ENCODE data around the gene FAM228B. TPM values are rescaled to one million over a fixed set of nuclear protein-coding genes. Genes with fewer than 3 reads are reported as not detected.

The FAM228B gene
- total and polyA plus RNA-seq, 2 donors (not counting 1 experiment from before 2014, with no cell fraction given): 9.8 to 47.2 TPM

- peak overlapping the region in 3 of 5 experiments; percentile 68 to 84 (median 75) for H3K4me3 ChIP-seq (ENCODE audit: control extremely low read depth in 1 of 5, extremely low read depth in 1 of 5, insufficient read depth in 1 of 5, low read depth in 2 of 5, low read length in 4 of 5)
- intact Hi-C loops (cut with micrococcal nuclease): loop anchor here (2.0 kb wide), 1 partner anchor 38 kb away; the partner anchor contains the start of gene WDCP
- H3K27me3 ChIP-seq (replicated peaks in 1 of 4; ENCODE audit: control extremely low read depth in 1 of 4, control insufficient read depth in 3 of 4, insufficient read depth in 4 of 4, low read length in 3 of 4): no peaks in the 10 kb centered on the region
- H2AFZ ChIP-seq (ENCODE audit: insufficient read depth, low read depth, low read length, poor library complexity, severe bottlenecking): peak overlapping the region; percentile 98
- H3K4me1 ChIP-seq (ENCODE audit: control insufficient read depth in 2 of 2, insufficient read depth in 2 of 2, low read length in 2 of 2): peaks cover 12 to 20% of the 10 kb centered on the region in 2 donors
- peaks cover 9% of the 10 kb centered on the region for H3K79me2 ChIP-seq (ENCODE audit: control insufficient read depth, insufficient read depth, low read length)
- Mint-ChIP-seq H3K27ac (no peak overlapping the region), H3K9me3 (ENCODE audit: insufficient read depth) (no peaks in the 10 kb centered on the region), H3K4me3 (peak overlapping the region; percentile 97), H3K4me1 (peaks cover 19% of the 10 kb centered on the region), H3K27me3 (no peaks in the 10 kb centered on the region)
- H3K4me2 ChIP-seq (replicated peaks; ENCODE audit: low read depth, low read length, poor library complexity, severe bottlenecking): peak overlapping the region; percentile 95
- whole genome bisulfite sequencing (ENCODE audit: insufficient coverage): 52% methylated on average over 10 of the region's 11 CpGs
- ATAC-seq (ENCODE audit: low read depth): no peak
- H3K36me3 ChIP-seq (replicated peaks in 1 of 2; ENCODE audit: control extremely low read depth in 1 of 2, control insufficient read depth in 1 of 2, extremely low read depth in 1 of 2, insufficient read depth in 2 of 2, low read length in 1 of 2): peaks cover 2 to 12% of the 10 kb centered on the region in 2 experiments
- ChIA-PET CTCF (interaction anchor here (0.6 to 7.3 kb wide), 24 partner anchors 9 to 1338 kb away, joined by 3 to 154 read pairs (median 5); partner anchors contain the start of genes ATAD2B, FAM228B, FKBP1B and SF3B6), POLR2A (interaction anchor here (0.6 kb wide), 1 partner anchor 145 kb away, joined by 10 read pairs; no protein-coding TSS in a partner anchor)
- no peak for DNase-seq
- H3K9ac ChIP-seq (ENCODE audit: low read length): peak overlapping the region; percentile 80
- H3K27ac ChIP-seq (ENCODE audit: low read length in 2 of 2): no peak overlapping the region
- no peaks in the 10 kb centered on the region for H4K20me1 ChIP-seq (ENCODE audit: control insufficient read depth, insufficient read depth, low read length, poor library complexity, severe bottlenecking)
- TF ChIP-seq CTCF (IDR thresholded peaks at IDR 0.05): no peak
- no peak for TF ChIP-seq EZH2 (IDR thresholded peaks at IDR 0.05; ENCODE audit: borderline replicate concordance, insufficient read depth, low read depth, low read length, poor library complexity, severe bottlenecking)
- no peaks in the 10 kb centered on the region for H3K9me3 ChIP-seq (ENCODE audit: control extremely low read depth in 1 of 3, control insufficient read depth in 2 of 3, insufficient read depth in 1 of 3, low read length in 2 of 3)
Observed at GRCh38 chr2:24085200-24085489, 38.1 kb upstream of the FAM228B start.

GRCh38 chr2:24086241-24086640 lies 37.0 kb upstream of the FAM228B start:
- Histone ChIP-seq H3K4me1 (ENCODE audit: control insufficient read depth in 2 of 2, insufficient read depth in 2 of 2, low read length in 2 of 2) (peaks cover 12 to 20% of the 10 kb centered on the region in 2 donors), H3K9me3 (ENCODE audit: control extremely low read depth in 1 of 3, control insufficient read depth in 2 of 3, insufficient read depth in 1 of 3, low read length in 2 of 3) (no peaks in the 10 kb centered on the region), H3K4me2 (replicated peaks; ENCODE audit: low read depth, low read length, poor library complexity, severe bottlenecking) (no peak overlapping the region), H3K36me3 (replicated peaks in 1 of 2; ENCODE audit: control extremely low read depth in 1 of 2, control insufficient read depth in 1 of 2, extremely low read depth in 1 of 2, insufficient read depth in 2 of 2, low read length in 1 of 2) (peaks cover 2 to 7% of the 10 kb centered on the region in 2 experiments), H3K4me3 (ENCODE audit: control extremely low read depth in 1 of 5, extremely low read depth in 1 of 5, insufficient read depth in 1 of 5, low read depth in 2 of 5, low read length in 4 of 5) (no peak overlapping the region), H2AFZ (ENCODE audit: insufficient read depth, low read depth, low read length, poor library complexity, severe bottlenecking) (no peak overlapping the region), H4K20me1 (ENCODE audit: control insufficient read depth, insufficient read depth, low read length, poor library complexity, severe bottlenecking) (no peaks in the 10 kb centered on the region), H3K27ac (ENCODE audit: low read length in 2 of 2) (no peak overlapping the region), H3K9ac (ENCODE audit: low read length) (no peak overlapping the region), H3K27me3 (replicated peaks in 1 of 4; ENCODE audit: control extremely low read depth in 1 of 4, control insufficient read depth in 3 of 4, insufficient read depth in 4 of 4, low read length in 3 of 4) (no peaks in the 10 kb centered on the region), H3K79me2 (ENCODE audit: control insufficient read depth, insufficient read depth, low read length) (peaks cover 12% of the 10 kb centered on the region)
- H3K4me1 Mint-ChIP-seq: peaks cover 19% of the 10 kb centered on the region
- CTCF ChIA-PET: interaction anchor here (7.3 kb wide), 1 partner anchor 261 kb away, joined by 154 read pairs; no protein-coding TSS in a partner anchor
- H3K27me3 Mint-ChIP-seq: no peaks in the 10 kb centered on the region
- POLR2A ChIA-PET: no interaction called here
- H3K9me3 Mint-ChIP-seq (ENCODE audit: insufficient read depth): no peaks in the 10 kb centered on the region
- DNase-seq (no peak), ATAC-seq (ENCODE audit: low read depth) (no peak)
- intact Hi-C loops (cut with micrococcal nuclease): no loop called here
- no CpG with 5 or more reads among the region's 1 CpG for WGBS (ENCODE audit: insufficient coverage)
- TF ChIP-seq CTCF (IDR thresholded peaks at IDR 0.05): no peak
- no peak for TF ChIP-seq EZH2 (IDR thresholded peaks at IDR 0.05; ENCODE audit: borderline replicate concordance, insufficient read depth, low read depth, low read length, poor library complexity, severe bottlenecking)
- no peak overlapping the region for H3K27ac Mint-ChIP-seq
- peak overlapping the region; percentile 45 for H3K4me3 Mint-ChIP-seq

All from B cell (primary cell).